K562 (cell line): Measurements from ENCODE around the gene FHIT. TPM values are rescaled to one million over a fixed set of nuclear protein-coding genes. Genes with fewer than 3 reads are reported as not detected.

Source experiments
- ATAC-seq: fragments of 200-7000 bp; cut with Tn5 transposase; 3 replicates; pipeline ENCODE4 v1.9.1; 2020; ENCODE audit warnings: moderate library complexity
- BruUV-seq: library from RNA; stranded (reverse); fragments of 400-500 nt; replicated peaks from 2 replicates; lab custom pipeline; 2021; lab: Mats Ljungman, UMichigan
- CTCF ChIA-PET: fragments of 300-600 bp; formaldehyde crosslinking; extraction: SDS; loops from one replicate; lab custom pipeline; 2021; ENCODE audit warnings: low intra/inter-chr PET ratio; lab: Yijun Ruan, JAX
- POLR2A ChIA-PET: fragments of 300-600, 350-650 bp; sonication (Branson Sonifier 250); formaldehyde crosslinking; extraction: SDS; loops from one replicate; lab custom pipeline; 2021; ENCODE audit warnings: antibody characterized with exemption, inconsistent platforms; lab: Yijun Ruan, JAX
- DNase-seq, 4 experiments: peaks; one replicate each; pipeline versions ENCODE4 v3.0.0 to v3.0.0-alpha.2; 2011 to 2018; ENCODE audit warnings: low spot score in 3 of 4, mixed read lengths in 3 of 4; ENCODE audit errors: extremely low read depth in 1 of 4
- FAIRE-seq: peaks from 2 replicates; lab custom pipeline; 2011; peaks lifted over from hg19 to GRCh38; lab: Jason Lieb, UNC
- H2AFZ ChIP-seq: 2 replicates; pipeline ENCODE4 v1.6.0; 2011; ENCODE audit warnings: low read depth, low read length, control low read depth, inconsistent platforms
- H3K27ac ChIP-seq: fragments of 200-600 bp; 3 replicates; pipeline ENCODE4 v1.8.0; 2011; ENCODE audit warnings: low read depth, mild to moderate bottlenecking, control low read depth, inconsistent platforms, low read length, moderate library complexity, mixed read lengths; ENCODE audit errors: extremely low read depth
- H3K27me3 ChIP-seq, 2 experiments: fragments of 300-600 bp in 1 of 2; 2 replicates in 1 of 2; 3 replicates in 1 of 2; pipeline versions ENCODE4 v1.6.0 to v1.8.0; 2011; ENCODE audit warnings: inconsistent platforms in 2 of 2, low read length in 2 of 2, mild to moderate bottlenecking in 1 of 2, mixed read lengths in 1 of 2, moderate library complexity in 1 of 2; ENCODE audit not compliant: control insufficient read depth in 2 of 2, insufficient read depth in 2 of 2
- H3K36me3 ChIP-seq: fragments of 300-600 bp; 3 replicates; pipeline ENCODE4 v1.8.0; 2011; ENCODE audit warnings: mild to moderate bottlenecking, low read length, inconsistent platforms; ENCODE audit not compliant: control insufficient read depth, insufficient read depth
- H3K4me1 ChIP-seq, 2 experiments: fragments of 200-600 bp in 1 of 2; replicated peaks in 1 of 2; 2 replicates in 1 of 2; 3 replicates in 1 of 2; pipeline versions ENCODE4 v1.5.1 to v1.8.0; 2011; ENCODE audit warnings: inconsistent platforms in 2 of 2, low read length in 2 of 2, mild to moderate bottlenecking in 1 of 2, mixed read lengths in 1 of 2, moderate library complexity in 1 of 2; ENCODE audit not compliant: control insufficient read depth in 2 of 2, insufficient read depth in 2 of 2
- H3K4me2 ChIP-seq: 2 replicates; pipeline ENCODE4 v1.6.1; 2011; ENCODE audit warnings: low read length, control low read depth, inconsistent platforms, mixed read lengths; ENCODE audit not compliant: insufficient read depth
- H3K4me3 ChIP-seq: fragments of 200-600 bp; sonication (generic), shearing (Covaris generic); 2 replicates; pipeline ENCODE4 v1.5.1; 2016; ENCODE audit warnings: control low read depth, inconsistent platforms
- H3K79me2 ChIP-seq: fragments of 200-600 bp; 3 replicates; pipeline ENCODE4 v1.8.0; 2011; ENCODE audit warnings: low read length, inconsistent platforms; ENCODE audit not compliant: control insufficient read depth, insufficient read depth
- H3K9ac ChIP-seq, 2 experiments: 2 replicates each; pipeline versions ENCODE4 v1.6.0 to v1.6.1; 2011; ENCODE audit warnings: low read depth in 2 of 2, low read length in 2 of 2, control low read depth in 1 of 2, inconsistent platforms in 1 of 2, mild to moderate bottlenecking in 1 of 2, mixed read lengths in 1 of 2; ENCODE audit not compliant: insufficient read depth in 1 of 2
- H3K9me1 ChIP-seq: one replicate; pipeline ENCODE4 v1.6.0; 2011; ENCODE audit warnings: inconsistent platforms, mild to moderate bottlenecking, low read length, moderate library complexity; ENCODE audit not compliant: control insufficient read depth, insufficient read depth
- H3K9me3 ChIP-seq: replicated peaks from 2 replicates; pipeline ENCODE4 v1.5.1; 2011; ENCODE audit warnings: low read depth, low read length, inconsistent platforms; ENCODE audit not compliant: control insufficient read depth, insufficient read depth
- H4K20me1 ChIP-seq: replicated peaks from 2 replicates; pipeline ENCODE4 v1.6.1; 2011; ENCODE audit warnings: low read length, inconsistent platforms, mixed read lengths; ENCODE audit not compliant: control insufficient read depth, insufficient read depth
- ARID1B ChIP-seq: fragments of 450-650 bp; IDR thresholded peaks from 2 replicates; pipeline ENCODE4 v1.6.1; 2016; ENCODE audit warnings: antibody characterized with exemption, mild to moderate bottlenecking, inconsistent platforms
- CBX8 ChIP-seq: fragments of 200-600 bp; sonication (generic); IDR thresholded peaks from 2 replicates; pipeline ENCODE4 v1.6.1; 2012; ENCODE audit warnings: borderline replicate concordance, mixed run types, low read depth, mild to moderate bottlenecking, moderate library complexity, mixed read lengths, low read length, control low read depth, inconsistent platforms; ENCODE audit not compliant: poor library complexity, severe bottlenecking; ENCODE audit errors: extremely low read depth
- CSDE1 ChIP-seq, 2 experiments: fragments of 450-650 bp; IDR thresholded peaks; 2 replicates each; pipeline ENCODE4 v1.6.1; 2016; ENCODE audit warnings: mild to moderate bottlenecking in 1 of 2
- GABPB2 ChIP-seq: fragments of 250-450 bp; sonication (Bioruptor Pico); conservative IDR thresholded peaks from 2 replicates; pipeline ENCODE4 v1.5.1; 2021; ENCODE audit warnings: mild to moderate bottlenecking
- HLTF ChIP-seq: fragments of 450-650 bp; IDR thresholded peaks from 2 replicates; pipeline ENCODE4 v1.6.1; 2016
- MCM3 ChIP-seq: fragments of 450-650 bp; IDR thresholded peaks from 2 replicates; pipeline ENCODE4 v1.6.1; 2016
- NR2C2 ChIP-seq, 2 experiments: fragments of 200-800 bp in 1 of 2; sonication (Bioruptor generic) in 1 of 2; sonication (generic) in 1 of 2; formaldehyde crosslinking in 1 of 2; IDR thresholded peaks; 2 replicates each; pipeline versions ENCODE4 v1.6.1 to v1.8.0; 2016 to 2022; ENCODE audit warnings: mild to moderate bottlenecking in 1 of 2, missing compliant biosample characterization in 1 of 2, missing genetic modification characterization in 1 of 2, missing genetic modification reagents in 1 of 2
- RFX5 ChIP-seq: IDR thresholded peaks from 2 replicates; pipeline ENCODE4 v1.6.1; 2011; ENCODE audit warnings: low read depth, mild to moderate bottlenecking, improper control_type of control experiment, low read length
- SREBF2 ChIP-seq: sonication (generic); formaldehyde crosslinking; IDR thresholded peaks from 2 replicates; pipeline ENCODE4 v1.4.0; 2020; ENCODE audit warnings: mild to moderate bottlenecking, missing genetic modification reagents
- TAF15 ChIP-seq: fragments of 200-400 bp; formaldehyde crosslinking; IDR thresholded peaks from 2 replicates; pipeline ENCODE4 v1.6.1; 2017; ENCODE audit warnings: mild to moderate bottlenecking, low read depth, low read length, moderate library complexity
- TEAD1 ChIP-seq, 2 experiments: fragments of 450-650 bp in 1 of 2; sonication (generic) in 1 of 2; formaldehyde crosslinking; IDR thresholded peaks; 2 replicates each; pipeline versions ENCODE4 v1.4.0 to v1.8.0; 2020 to 2022; ENCODE audit warnings: mild to moderate bottlenecking in 2 of 2, missing genetic modification reagents in 1 of 2
- ZKSCAN3 ChIP-seq: fragments of 250-450 bp; sonication (Bioruptor Pico); IDR thresholded peaks from 2 replicates; pipeline ENCODE4 v1.4.0; 2020
- WGBS: fragments of 100-300 bp; shearing (Covaris generic); methylation state at CpG from one replicate; pipeline ENCODE4 v1.1.6; 2016; ENCODE audit warnings: low coverage, mixed read lengths; ENCODE audit not compliant: insufficient coverage; ENCODE audit errors: missing lambda C conversion rate; 5-methylcytosine and 5-hydroxymethylcytosine counted together
- in situ Hi-C: fragments of 300-500 bp; cut with MboI; formaldehyde crosslinking; loops from 4 replicates; pipeline ENCODE4 v1.15.0; 2018; ENCODE audit warnings: inconsistent platforms, mixed read lengths
- intact Hi-C: fragments of 100-400 bp; cut with micrococcal nuclease; formaldehyde crosslinking; loops from 2 replicates; pipeline ENCODE4 v1.14.2; 2022
- polyA plus RNA-seq, 8 experiments: library from polyadenylated mRNA; depleted of rRNA in 4 of 8; stranded (reverse) in 5 of 8; unstranded in 3 of 8; fragments of >200 nt; fragmentation: Nextera tagmentation in 2 of 8; fragmentation: Illumina TruSeq in 1 of 8; extraction: Ambion mirVana in 2 of 8; extraction: Trizol in 1 of 8; gene quantifications; 2 replicates each; pipeline versions ENCODE4 v1.2.1 to v1.2.3, GENCODE V29; 2011 to 2014; ENCODE audit warnings: inconsistent platforms in 1 of 8, missing spikeins in 1 of 8
- total RNA-seq, 7 experiments: library from RNA; depleted of rRNA in 6 of 7; stranded (reverse); fragments of >200 nt in 6 of 7; fragmentation: Illumina TruSeq in 2 of 7; extraction: Trizol in 2 of 7; gene quantifications; 2 replicates each; pipeline versions ENCODE4 v1.2.1 to v1.2.3, GENCODE V29; 2011 to 2021; ENCODE audit warnings: low replicate concordance in 1 of 7
- TF ChIP-seq, protein P1 (sequence below): sonication (generic); formaldehyde crosslinking; IDR thresholded peaks from 2 replicates; pipeline ENCODE4 v1.9.0; 2022; ENCODE audit warnings: mild to moderate bottlenecking, missing genetic modification reagents

FHIT gene
- total and polyA plus RNA-seq, 9 of the 15 experiments (the other 6 are each of a cell fraction or from before 2014, with no cell fraction given), result 1.7 to 9.1 (median 4.3) TPM

DNA sequence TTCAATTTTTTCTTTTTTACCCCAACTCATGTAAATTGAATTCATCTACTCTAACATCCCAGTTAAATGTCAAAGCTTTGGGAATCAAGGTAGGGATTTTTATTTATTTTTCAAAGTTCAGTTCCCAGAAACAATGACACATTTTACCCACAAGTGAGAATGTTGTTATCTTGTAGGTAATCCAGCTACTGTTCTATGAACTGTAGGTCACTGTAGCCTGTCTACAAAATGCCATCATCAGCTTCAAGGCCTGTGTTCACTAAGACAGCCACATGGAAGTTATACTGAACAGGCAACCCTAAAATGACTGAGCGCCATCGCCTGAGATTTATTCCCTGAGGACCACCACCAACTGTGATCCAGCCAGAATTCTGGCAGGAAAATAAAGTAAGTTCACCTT, 219.7 kb downstream of the FHIT start:
- Histone ChIP-seq H3K9ac (no peak overlapping the region), H3K4me2 (no peak overlapping the region), H2AFZ (no peak overlapping the region), H3K27ac (no peak overlapping the region), H3K79me2 (no peaks in the 10 kb centered on the region), H3K9me3 (no peaks in the 10 kb centered on the region), H3K9me1 (no peaks in the 10 kb centered on the region), H4K20me1 (no peaks in the 10 kb centered on the region), H3K36me3 (no peaks in the 10 kb centered on the region), H3K4me3 (no peak overlapping the region), H3K27me3 (no peaks in the 10 kb centered on the region), H3K4me1 (peaks cover 0 to 4% of the 10 kb centered on the region in 2 experiments; a peak in 2 of 5 replicates)
- BruUV-seq, result no TSS peak
- no peak for TF ChIP-seq HLTF
- TF ChIP-seq SREBF2 (CRISPR knock-in tag), result no peak
- no peak for DNase-seq
- ChIA-PET POLR2A (no interaction called here), CTCF (no interaction called here)
- intact Hi-C loops (no loop called here), in situ Hi-C loops (no loop called here)
- FAIRE-seq, result no peak
- WGBS, result no CpG with 5 or more reads among the region's 2 CpGs
- ATAC-seq, result no peak

DNA sequence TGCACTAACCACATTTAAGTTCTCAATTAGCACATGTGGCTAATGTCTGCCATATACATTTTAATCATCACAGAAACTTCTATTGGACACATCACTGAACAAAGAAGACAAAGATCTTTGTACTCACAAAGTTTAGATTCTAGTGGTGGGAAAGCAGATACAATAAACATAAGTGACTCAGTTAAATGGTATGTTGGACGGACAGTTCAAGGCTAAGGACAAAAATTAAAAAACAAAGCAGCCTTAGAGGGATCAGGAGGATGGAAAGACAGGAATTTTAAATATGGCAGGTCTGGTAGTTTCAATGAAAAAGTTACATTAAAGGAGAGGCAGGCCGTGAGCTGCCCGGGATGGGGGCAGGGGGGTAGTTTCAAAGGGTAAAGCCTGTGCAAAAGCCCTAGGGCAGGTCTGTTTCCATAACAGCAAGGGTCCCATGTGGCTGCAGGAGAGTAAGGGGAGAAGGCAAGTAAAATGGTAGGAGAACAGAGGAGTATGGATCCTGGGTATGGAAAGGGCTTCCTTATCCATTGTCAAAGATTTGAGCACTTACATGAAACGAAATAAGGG, 220.7 kb downstream of the FHIT start:
- in situ Hi-C loops, result no loop called here
- no TSS peak for BruUV-seq

More for the DNA sequence above, 220.7 kb downstream of the FHIT start:
- Histone ChIP-seq H3K36me3 (no peaks in the 10 kb centered on the region), H3K27ac (no peak overlapping the region), H3K27me3 (no peaks in the 10 kb centered on the region), H3K9ac (no peak overlapping the region), H3K9me3 (no peaks in the 10 kb centered on the region), H3K4me1 (peaks cover 0 to 4% of the 10 kb centered on the region in 2 experiments; a peak in 2 of 5 replicates), H3K9me1 (no peaks in the 10 kb centered on the region), H3K4me2 (no peak overlapping the region), H3K4me3 (no peak overlapping the region), H3K79me2 (no peaks in the 10 kb centered on the region), H4K20me1 (no peaks in the 10 kb centered on the region)
- DNase-seq (no peak), FAIRE-seq (no peak), ATAC-seq (no peak)
- ChIA-PET POLR2A (no interaction called here), CTCF (interaction anchor here (0.7 kb wide), 1 partner anchor 39 kb away, joined by 3 read pairs; no protein-coding TSS in a partner anchor)
- 39% methylated on average over 4 of the region's 4 CpGs for WGBS
- TF ChIP-seq MCM3 (no peak), NR2C2 (CRISPR knock-in tag; IDR thresholded peaks at IDR 0.05) (no peak), NR2C2 (tag; IDR thresholded peaks at IDR 0.05) (no peak), ZKSCAN3 (no peak), CBX8 (no peak), RFX5 (no peak), ARID1B (no peak), CSDE1 (IDR thresholded peaks at IDR 0.05) (no peak), TEAD1 (CRISPR knock-in tag; IDR thresholded peaks at IDR 0.05) (no peak), GABPB2 (CRISPR knock-in tag) (no peak), TAF15 (no peak)
- TF ChIP-seq, protein P1, sequence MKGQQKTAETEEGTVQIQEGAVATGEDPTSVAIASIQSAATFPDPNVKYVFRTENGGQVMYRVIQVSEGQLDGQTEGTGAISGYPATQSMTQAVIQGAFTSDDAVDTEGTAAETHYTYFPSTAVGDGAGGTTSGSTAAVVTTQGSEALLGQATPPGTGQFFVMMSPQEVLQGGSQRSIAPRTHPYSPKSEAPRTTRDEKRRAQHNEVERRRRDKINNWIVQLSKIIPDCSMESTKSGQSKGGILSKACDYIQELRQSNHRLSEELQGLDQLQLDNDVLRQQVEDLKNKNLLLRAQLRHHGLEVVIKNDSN (CRISPR knock-in tag), result no peak
- TF ChIP-seq, all 486 proteins: peak for 0
- no peak overlapping the region for H2AFZ ChIP-seq
- intact Hi-C loops, result no loop called here
